Activated CD4-positive, alpha-beta T cell treated with anti-CD3 and anti-CD28 coated beads, Interleukin-2, amount 50 U/mL, for 48 hours (primary cell): ENCODE data around the gene CCDC174.
"Not testable (repeated sequence)": the region's sequence is repeated elsewhere in the genome, so short reads cannot be mapped to it uniquely, and the experiment has no call there.

Experiments used
- DNase-seq, 2 experiments: peaks; one replicate each; pipeline ENCODE4 v3.0.0-alpha.2; 2020

The CCDC174 gene

DNA sequence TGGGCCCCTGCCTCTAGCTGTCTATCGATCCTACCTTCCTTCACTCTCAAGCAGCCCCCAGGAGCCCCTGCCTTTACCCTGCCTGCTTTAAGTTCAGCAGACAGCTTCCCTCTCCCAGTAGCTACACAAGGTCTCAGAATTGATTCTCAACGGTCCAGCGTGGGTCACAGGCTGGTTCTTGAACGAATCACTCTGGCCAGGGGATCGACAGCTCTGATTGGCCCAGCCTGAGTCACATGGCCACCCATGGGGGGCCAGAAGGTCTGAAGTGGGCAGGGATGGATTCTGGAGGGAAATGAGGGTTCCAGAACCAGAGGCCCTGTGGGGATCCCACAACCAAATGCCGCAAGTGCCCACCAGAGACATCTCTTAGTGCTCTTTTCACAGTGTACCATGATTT lies 23.7 kb upstream of the CCDC174 start:
- DNase-seq, result no peak

DNA sequence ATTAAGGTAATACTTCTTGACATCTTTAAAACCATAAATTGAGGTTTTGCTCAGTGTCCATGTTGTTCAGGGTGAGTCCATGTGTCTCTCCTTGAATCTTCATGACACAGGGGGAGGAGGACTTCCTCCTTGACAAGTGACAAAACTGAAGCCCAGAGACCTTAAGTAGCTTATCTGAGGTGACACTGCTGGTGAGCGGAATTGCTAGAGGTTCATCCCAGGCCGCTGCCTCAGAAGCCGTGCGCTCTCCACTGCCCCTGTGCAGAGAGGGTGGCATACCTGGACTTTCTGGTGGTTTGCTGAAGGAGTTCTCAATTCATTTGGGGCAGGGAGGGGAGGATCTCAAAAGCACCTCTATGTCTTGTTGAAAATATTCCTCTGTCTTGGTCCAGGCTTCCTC lies 23.2 kb upstream of the CCDC174 start:
- DNase-seq, result no peak

DNA sequence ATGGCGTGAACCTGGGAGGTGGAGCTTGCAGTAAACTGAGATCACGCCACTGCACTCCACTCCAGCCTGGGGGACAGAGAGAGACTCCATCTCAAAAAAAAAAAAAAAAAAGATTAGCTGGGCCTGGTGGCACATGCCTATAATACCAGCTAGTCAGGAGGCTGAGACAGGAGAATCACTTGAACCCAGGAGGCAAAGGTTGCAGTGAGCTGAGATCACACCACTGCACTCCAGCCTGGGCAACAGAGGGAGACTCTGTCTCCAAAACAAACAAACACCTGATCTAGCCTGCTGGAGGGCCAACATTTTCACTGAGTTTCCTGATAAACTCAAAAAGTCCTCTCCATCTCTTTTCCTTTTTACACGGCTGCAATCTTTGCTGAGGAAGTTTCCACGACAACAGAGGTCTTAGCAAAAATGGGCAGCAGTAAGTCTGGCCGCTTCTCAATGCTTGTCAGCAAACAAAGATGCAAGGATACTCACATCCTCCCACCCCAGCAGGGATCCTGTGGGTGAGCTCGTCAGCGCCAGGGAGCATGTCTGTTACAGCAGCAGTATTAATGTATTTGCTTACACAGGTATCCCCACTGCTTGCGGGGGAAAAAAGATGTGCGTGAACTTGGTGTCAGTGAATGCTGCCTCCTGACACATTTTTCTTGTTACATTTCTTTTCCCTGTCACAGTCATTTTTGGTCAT lies 21.0 kb upstream of the CCDC174 start:
- DNase-seq, result no peak

DNA sequence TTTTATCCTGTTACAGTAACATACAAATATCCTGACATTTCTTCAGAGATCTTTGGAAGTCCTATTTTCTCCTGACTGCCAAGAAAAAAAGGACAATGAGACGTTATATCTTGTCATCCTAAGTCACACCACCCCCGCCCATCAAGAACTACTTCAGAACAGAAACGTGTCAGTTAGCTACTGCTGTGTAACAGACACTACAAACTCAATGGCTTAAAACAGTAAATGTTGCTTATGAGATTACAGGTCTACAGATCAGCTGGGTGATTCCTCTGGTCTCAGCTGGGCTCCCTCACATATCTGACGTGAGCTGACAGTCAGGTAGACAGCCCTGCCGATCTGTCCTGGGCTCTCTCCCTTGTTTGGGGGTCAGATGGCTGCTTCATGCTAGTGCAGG lies 20.5 kb upstream of the CCDC174 start:
- DNase-seq, result no peak

DNA sequence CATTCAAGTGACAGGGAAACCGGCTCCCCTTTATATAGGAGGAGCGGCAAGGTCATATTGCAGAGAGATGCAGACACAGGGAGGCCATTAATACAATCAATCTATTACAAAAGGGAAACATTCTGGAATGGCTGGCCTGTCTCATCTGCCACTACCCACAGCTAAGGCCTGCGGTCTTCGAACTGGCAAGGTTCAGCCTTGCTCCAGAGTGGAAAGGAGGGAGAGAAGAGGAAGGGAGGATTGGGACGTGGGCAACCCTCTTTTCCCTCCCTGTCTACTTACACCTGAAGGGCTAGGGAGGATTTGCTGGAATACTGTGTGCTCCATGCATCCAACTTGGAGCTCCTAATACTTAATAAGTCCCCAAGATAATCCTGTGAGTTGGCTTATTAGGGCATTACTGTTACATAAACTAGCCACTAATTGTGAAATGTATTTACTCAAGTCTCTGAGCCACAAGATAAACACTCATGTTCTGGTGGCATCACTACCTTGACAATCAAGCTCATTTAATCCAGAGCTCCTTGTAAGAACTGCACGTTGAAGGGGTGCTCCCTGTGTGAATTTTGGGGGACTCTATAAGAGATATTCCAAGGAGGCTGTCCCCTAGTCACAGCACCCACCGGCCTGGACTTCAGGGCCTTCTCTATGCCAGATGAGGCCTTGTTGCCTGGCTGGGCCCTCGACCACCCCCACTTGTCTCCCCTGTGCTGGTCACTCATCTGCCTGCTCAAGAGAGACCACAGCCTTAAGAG lies 19.7 kb upstream of the CCDC174 start:
- DNase-seq, result no peak

DNA sequence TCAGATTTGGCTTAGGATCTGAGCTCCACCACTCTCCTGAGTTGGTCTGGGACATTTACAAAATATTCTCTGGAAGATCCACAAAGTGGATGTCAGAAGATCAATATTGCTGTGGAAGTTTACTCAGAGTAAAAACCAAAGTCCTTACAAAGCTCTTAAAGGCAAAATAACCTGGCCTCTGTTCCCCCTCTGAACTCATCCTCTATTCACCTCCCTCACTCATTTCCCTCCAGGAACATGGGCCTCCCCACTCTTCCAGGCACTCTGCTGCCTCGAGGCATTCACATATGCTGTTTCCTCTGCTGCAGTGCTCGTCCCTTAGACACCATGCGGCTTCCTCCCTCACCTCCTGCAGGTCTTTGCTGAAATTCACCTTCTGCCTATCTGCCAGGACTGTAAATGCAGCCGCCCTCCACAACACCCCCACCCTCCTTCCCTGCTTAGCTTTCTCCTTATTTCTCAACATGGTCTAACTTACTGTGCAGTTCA lies 19.1 kb upstream of the CCDC174 start:
- DNase-seq, result no peak

DNA sequence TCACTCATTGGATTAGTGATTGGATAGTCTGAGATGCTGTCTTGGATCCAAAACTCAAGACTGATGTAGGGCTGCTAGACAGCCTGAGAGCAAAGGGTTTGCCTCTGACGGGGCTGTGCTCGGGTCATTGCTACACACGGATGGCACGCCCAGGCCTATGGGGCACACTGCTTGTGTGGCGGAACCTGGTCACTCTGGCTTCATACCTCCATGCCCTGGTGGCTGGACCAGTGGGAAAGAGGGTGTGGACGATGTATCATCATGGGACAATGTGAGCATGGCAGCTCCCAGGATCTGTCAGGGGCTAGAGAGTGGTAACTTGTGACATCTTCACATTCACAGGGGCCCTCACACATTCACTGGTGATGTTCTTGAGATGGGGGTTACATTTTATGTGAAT lies 18.1 kb upstream of the CCDC174 start:
- no peak for DNase-seq

DNA sequence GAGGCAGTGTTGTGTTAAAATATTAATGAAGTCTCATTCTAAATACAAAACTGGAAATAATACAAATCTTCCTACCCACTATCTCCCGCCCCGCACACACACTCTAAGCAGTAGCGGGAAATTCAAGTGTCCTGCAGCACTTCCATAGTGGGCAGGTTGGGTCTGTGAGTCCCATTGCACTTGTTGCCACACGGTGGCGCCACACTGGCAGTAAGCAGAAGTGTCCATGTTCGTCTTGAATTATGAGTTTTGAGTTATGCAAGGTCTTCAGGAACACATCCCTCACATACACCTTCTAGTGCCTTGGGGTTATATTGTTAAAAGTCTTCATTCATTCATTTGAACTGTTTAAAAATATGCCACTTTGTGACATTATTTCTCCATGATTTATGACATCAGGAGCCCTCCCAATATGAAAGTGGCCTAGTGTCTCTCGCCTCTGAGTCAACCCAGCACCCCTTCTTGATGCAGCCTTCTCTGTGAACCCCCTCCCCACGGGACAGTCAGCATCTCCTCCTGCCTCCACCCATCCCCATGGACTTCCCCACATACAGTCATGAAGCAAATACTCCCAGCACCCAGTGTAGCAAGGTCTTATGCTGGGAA lies 17.6 kb upstream of the CCDC174 start:
- peak; percentile 55 to 60 for DNase-seq

DNA sequence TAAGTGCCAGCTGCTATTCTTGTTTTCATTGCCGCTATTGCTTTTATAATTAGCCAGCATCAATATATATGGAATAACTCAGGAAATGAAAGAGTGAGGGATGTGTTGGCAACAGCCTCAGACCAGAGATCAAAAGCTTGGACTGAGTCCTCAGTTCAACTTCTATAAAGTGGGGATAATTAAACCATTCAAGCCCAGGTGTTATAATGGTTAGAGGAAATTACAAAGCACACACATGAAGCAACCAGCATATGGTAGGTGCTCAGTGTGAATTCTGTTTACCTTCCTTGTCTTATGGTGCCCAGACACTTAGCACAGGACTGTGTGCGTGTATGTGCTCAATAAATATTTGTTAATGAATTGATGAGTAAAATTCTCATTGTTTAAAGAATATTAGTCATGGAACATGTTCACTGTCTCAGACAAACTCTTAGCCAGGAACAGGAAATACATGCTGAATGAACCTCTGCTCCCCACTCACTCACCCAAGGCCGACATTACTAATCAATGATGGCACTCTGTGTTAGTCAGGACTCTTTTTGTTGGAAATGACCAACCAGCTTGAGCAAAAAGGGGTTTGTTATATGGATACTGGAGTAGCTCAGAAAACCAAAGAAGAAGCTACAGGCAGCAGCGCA lies 16.7 kb upstream of the CCDC174 start:
- DNase-seq, result no peak

DNA sequence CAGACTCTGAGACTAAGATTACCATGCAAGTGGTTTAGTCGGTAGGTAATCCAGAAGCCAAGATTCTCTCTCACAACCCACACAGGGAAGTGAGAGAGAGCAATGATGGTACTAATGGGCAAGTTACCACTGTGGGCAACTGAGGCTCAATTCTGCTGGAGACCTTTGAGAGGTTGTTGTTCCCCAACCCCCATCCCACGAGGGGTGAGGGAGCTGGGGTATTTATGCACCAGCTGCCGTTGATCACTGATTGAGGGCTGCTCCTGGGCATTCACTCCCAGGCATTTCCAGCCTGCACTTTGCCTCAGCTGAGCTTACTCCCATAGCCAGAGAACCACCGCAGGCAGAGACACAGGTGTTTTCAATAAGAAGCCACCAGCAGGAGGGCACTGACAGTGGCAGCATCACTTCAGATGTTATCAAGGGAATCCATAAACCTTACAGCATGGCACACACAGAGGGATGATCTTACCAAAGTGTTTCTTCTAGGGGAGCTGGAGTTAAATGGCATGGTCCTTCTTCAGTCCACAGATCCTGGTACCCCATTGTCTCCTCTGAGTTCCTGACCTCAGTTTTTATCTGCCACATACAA lies 15.0 kb upstream of the CCDC174 start:
- DNase-seq, result no peak

DNA sequence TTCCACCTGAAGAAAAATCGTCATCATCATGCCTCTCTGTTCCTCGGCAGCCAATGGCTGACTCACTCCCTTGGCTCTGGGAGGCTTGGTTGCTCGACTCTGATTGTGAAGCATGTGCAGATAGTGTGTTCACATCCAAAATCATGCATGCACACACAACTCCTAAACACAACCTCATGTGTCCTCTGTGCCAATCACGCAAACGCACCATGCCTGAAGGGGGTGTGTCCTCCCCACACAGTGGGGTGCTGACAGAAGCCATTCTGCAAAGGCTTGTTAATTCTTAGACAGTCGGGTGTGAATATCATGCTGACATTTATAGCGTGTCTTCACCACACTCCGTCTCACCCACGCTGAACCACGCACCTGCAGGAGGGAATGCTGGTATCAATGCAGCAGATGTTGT lies 11.4 kb upstream of the CCDC174 start:
- no peak for DNase-seq

DNA sequence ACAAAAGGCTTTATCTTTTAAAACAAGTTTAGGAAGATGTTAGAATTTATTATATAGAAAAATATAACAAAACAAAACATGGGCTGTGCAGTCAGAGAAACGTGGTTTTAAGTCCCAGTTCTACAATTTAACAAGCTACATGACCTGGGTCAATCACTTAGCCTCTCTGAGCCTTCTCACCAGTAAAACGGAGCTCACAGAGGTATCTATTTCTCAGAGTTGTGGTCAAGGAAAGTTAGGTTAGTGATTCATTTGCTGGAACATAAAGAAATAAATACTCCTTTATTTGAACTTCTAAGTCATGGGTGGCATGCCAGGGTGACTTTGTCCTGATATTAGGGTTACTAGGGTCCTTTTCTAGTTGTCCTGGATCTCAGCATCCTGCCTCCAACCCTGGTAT lies 10.8 kb upstream of the CCDC174 start:
- no peak for DNase-seq

DNA sequence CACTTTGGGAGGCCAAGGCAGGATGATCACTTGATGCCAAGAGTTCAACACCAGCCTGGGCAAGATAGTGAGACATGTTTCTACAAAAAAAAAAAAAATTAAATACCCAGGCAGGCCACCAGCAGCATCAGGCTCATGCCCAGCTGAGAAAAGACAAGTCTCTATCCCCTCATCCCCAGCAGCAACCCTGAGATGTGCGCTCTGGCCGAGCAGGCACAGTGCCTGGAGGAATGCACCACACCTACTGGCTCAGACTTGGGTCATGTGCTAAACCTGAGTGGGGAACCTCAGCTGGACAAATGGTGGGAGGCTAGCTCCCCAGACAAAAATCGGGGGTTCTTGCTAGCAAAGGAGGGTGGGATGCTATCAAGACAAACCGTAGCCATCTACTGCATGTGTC lies 10.2 kb upstream of the CCDC174 start:
- no peak for DNase-seq

DNA sequence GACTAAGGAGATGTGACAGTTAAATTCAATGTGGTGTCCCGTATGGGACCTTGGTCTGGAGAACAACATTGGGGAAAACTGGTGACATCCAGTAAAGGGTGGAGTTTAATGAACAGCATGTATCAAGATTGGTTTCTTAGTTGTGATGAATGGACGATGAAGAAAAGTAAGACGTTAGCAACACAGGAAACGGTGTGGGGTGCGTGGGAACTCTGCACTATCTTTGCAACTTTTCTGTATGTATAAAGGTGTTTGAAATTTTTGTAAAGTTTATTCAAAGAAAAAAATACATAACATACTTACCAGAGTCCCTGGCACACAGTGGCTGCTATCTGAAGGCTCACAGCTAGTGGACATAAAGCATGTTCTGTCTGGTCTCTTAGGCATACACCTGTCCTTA lies 6.1 kb upstream of the CCDC174 start:
- DNase-seq, result no peak

DNA sequence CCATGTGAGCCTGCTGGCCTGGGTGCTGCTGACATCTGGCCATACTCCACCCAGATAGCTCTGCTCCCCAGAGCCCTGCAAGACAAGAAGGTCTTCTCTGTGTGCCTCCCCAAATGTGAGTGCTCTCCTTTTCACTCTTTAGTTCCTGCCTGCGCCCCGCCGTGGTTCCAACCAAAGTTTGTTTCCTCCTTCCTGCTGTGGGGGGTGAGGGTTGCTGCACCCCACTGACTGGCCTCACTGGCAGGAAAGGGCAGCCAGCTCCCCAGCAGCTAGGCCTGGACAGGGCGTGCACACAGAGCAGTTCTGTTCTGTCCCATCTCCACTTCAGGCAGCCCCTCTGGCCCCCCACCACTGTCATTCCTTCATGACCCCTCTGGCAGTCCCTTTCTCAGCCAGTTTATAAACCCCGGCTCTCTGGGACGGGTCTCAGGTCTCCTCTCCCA lies 5.4 kb upstream of the CCDC174 start:
- DNase-seq, result no peak

DNA sequence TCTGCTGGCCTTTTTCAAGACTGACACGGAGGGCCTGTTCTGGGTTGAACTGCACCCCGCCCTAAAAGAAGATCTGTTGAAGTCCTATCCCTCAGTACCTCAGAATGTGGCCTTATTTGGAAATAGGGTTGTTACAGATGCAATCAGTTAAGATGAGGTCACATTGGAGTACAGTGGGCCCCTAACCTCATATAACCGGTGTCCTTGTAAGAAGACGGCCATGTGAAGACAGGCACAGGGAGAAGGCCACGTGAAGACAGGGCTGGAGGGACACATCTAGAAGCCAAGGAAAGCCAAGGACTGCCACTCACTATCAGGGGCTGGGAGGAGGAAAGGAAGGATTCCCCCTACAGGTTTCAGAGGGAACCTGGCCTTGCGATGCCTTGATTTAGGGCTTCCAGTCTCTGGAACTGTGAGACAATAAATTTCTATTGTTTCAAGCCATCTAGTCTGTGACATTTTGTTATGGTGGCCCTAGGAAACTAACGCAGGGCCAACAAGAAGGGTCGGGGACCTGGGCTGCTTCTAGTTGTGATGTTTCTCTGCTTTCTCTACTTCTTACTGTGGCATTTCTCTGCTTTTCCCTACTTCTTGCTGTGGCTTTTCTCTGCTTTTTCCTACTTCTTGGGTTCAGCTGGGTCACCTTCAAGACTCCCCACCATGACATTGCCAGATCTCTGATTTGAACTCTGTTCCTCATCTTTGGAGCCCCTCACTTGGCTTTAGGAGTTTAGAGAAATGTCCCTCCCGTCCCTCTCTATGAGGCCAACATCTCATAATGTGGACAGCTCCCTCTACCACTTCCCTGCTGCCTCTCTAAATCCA lies 4.8 kb upstream of the CCDC174 start:
- DNase-seq, result no peak

DNA sequence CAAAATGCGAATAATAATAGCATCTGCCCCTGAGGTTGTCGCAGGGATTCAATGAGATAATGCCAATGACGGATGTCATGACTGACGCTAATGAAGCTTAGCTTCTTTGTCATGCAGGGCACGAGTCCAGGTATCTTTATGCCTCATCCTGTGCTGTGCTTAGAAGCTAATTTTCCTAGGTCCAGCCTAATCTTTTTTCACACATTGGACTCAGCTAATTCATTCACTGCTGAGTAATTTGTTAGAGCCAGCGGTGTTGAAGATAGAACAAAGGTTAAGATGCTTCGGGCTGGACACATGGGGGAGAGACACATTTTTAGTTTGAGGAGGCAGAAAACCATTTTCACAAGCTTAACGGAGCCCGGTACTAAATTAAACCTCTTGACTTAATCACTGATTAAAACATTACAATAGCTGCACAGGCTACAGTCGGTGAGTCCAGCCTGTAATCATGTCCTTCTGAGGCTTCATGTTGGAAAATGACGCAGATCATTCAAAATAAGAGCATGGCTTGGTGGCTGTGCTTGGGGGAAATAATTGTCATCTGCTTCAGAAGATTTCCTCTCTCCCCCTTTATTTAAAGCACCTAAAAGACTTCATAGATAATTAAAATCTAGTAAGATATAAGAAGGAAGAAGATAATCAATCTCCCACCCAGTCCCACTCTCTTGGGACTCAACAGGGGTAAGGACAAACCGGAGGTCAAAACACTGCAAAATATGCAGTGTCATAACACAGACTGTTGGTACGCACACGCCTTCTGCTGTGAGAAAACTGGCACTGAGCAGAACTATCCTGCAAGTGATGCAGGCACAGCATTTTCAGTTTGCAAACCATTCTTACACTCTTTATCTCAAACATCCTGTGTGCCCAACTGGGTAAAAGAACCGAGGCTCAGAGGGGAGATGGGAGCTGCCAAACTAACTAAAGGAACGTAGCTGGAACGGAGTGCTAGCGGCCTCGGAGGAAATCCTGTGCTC lies 3.3 kb upstream of the CCDC174 start:
- DNase-seq, result no peak

DNA sequence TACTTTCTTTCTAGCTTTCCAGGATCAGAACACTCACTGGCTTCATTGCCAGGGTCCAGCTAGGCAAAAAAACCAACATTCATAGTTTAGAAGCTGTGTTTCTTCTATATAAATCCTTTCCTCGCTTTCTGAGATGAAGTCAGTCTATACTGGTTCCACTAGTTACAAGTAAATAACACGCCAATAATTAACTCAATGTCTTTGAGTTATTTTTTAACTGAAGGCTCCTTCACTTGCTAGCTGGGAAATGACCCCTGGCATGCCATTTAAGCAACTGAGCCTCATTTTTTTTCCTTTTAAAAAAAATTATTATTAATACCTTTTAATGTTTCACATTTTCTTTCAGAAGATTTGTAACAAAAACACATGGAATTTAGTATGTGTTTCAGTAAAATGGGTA lies 2.1 kb upstream of the CCDC174 start:
- no peak for DNase-seq

DNA sequence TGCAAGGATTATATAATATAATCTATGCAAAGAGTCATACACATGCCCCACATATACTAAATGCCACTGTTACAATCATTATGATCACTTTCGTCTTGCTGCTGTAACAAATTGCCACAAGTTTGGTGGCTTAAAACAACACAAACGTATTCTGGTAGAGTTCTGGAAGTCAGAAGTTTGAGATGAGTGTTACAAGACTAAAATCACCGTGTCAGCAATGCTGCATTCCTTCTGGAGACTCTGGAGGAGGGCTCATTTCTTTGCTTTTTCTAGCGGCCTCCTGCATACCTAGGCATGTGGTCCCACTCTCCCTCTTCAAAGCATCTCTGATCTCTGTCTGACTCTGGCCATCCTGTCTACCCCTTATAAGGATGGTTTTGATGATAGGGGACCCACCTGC lies 1.4 kb upstream of the CCDC174 start:
- no peak for DNase-seq

DNA sequence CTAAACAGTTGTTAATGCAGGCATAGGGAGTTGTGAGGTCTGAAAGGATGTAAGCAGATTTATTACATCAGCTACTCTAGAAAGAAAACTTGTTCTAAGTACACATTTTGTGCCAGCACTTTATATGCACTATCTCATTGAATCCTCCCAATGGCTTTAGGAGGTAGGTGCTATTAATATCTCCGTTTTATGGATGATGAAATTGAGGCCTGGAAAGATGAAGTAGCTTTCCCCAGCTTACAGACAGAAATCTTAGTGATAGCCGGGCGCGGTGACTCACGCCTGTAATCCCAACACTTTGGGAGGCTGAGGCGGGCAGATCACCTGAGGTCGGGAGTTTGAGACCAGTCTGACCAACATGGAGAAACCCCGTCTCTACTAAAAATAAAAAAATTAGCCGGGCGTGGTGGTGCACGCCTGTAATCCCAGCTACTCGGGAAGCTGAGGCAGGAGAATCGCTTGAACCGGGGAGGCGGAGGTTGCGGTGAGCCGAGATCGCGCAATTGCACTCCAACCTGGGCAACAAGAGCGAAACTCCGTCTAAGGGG lies 872 bp downstream of the CCDC174 start:
- DNase-seq, result not testable (repeated sequence)

DNA sequence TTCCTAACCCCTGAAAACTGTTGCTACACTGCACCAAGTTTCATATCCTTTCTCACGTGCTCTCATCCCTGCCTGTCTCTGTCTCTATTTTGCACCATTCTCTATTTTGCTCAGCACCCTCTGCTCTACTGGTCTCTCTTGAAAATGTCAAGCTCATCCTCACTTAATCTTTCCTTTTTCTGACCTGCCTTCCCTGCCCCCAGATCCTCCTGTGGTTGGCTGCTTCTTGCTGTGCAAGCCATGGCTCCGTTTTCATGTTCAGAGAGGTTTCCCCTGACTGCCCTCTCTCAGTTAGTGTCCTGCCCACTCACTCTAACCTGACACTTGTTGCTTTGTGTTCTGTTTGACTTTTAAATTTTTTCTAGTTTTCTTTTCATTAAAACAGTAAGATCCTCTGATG lies 6.0 kb downstream of the CCDC174 start:
- no peak for DNase-seq
